GM19467 (cell line): ENCODE results near the gene SART1.
"Not testable (repeated sequence)": the region's sequence is repeated elsewhere in the genome, so short reads cannot be mapped to it uniquely, and the experiment has no call there.

Source experiments
- ATAC-seq: cut with Tn5 transposase; IDR thresholded peaks from one replicate; pipeline ENCODE4 v1.9.1; 2021; ENCODE audit warnings: mild to moderate bottlenecking, moderate library complexity; ENCODE audit not compliant: unreplicated experiment

SART1 gene

DNA sequence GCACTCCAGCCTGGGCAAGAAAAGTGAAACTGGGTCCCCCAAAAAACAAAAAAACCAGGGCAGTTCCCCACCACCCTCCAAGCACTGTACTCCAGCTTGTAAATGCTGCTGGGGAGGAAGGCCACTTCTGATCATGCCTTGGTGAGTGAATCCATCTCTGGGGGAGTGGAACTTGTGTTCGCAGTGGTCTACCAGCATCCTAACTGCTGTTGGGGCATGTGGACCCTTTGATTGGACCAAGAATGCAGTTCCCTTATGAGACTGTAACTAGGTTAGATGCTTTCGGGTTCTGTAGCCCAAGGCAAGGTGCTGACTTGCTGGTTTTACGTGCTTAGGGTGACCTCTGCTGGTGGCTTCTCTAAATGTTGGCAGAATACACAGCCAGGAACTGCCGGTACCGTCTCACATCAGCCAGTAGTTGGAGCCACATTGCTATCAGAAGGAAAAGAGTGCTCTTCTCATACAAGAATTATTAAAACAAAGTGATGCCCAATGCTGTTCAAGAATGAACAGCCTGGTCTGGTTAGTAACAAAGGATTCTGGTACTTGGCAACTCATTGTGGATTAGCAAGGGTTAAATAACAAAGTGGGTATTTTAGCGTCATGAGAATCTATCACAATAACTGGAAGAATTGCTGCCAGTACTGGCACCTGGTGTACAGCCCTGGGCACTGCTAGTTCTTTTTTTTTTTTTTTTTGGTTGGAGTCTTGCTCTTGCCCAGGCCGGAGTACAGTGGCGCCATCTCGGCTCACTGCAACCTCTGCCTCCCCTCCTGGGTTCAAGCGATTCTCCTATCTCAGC, 27.5 kb downstream of the SART1 start:
- peak; percentile 86 for ATAC-seq

GRCh38 chr11:65992056-65992455, 30.5 kb downstream of the SART1 start:
- ATAC-seq = no peak

DNA sequence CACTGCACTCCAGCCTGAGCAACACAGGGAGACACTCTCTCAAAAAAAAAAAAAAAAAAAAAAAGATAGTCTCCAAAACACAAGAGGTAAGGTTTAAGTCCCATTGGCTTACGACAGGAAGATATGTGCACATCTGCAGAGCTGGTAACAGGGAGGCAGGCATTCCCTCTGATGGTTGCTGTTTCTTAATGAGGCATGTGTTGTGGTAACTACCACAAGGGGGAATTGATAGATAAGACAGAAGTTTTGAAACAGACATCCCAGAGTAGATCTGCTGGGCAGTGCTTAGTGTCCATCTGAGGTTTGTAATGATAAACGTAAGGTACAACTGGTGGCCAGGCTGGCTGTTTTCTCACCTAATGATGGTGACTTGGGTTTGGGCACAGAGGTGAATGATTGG, 35.8 kb downstream of the SART1 start:
- ATAC-seq = no peak

DNA sequence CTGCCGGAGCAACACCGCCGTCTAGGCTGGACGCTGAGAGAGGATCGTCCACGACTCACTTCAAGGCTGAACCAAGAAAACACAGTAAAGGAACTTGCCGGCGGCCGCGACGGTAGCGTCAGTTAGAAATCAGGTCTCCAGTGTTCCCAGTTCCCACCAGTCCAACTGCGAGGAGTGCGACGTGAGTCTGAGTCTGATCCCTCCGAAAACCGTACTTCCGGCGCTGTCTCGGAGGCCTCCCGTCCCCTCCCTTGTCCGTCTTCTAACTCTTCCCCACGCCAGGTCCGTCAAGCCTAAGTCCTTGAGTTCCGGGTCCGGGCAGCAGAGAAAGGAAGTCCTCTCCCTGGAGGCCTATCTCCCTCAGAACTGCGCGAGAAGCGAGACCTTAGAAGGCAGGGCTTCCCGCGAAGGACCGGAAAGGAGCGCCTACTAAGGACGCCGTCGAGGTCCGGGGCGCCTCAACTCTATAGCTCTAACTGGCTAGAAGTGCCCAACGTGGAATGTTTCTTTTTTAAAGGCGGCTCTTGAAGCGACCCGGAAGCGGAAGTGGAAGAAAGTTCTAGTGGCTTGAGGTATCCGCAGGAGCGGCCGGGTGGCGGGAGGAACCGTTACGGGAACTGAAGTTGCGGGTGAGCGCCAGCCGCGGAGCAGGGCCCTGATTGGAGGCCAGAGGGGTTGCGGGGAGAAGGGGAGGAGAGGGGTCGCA, 40.6 kb downstream of the SART1 start, which contains the start of the genes BANF1 and EIF1AD:
Gene BANF1, plus strand, starts transcription at position 562 of the 706 bp plus-strand sequence. CDS start 748 bp downstream, outside the sequence.
Gene EIF1AD, minus strand, starts transcription at position 216 of the 706 bp plus-strand sequence. CDS start 1,768 bp downstream, outside the sequence.
- peak; percentile 65 for ATAC-seq

- peak; percentile 36 for ATAC-seq
Measured at GRCh38 chr11:66002648-66003225, 41.2 kb downstream of the SART1 start.

DNA sequence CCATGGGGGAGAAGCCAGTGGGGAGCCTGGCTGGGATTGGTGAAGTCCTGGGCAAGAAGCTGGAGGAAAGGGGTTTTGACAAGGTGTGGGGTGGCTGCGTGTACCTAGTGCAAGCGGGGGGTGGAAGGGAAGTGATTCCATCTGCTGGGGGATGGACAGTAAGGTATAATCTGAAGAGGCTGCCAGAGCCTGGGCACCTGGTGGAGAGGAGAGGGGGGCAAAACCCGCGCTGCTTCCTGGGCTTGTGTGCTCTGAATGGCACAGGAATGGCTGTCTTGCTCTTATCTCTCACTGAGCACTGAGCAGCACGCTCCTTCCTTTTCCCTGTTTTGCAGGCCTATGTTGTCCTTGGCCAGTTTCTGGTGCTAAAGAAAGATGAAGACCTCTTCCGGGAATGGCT, 41.8 kb downstream of the SART1 start:
- ATAC-seq = no peak

DNA sequence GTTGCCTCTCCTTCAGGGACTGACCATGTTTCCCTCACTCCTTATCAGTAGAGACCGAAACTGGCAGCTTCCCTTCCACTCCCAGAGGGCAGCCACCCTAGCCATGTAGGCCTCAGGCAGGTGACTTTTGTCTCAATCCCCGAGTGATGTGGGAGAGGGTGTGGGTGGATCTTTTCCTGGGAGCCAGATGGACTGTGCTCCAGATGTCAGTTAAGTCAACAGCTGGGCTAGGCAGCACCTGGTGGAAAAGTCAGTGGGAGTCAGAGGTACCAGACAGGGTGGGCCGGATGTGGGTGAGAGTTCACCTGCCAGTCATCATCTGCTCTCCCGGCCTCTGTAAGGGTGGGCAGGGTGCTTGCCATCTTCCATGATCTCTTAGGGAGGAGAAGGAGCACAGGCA, 42.7 kb downstream of the SART1 start:
- ATAC-seq = no peak

DNA sequence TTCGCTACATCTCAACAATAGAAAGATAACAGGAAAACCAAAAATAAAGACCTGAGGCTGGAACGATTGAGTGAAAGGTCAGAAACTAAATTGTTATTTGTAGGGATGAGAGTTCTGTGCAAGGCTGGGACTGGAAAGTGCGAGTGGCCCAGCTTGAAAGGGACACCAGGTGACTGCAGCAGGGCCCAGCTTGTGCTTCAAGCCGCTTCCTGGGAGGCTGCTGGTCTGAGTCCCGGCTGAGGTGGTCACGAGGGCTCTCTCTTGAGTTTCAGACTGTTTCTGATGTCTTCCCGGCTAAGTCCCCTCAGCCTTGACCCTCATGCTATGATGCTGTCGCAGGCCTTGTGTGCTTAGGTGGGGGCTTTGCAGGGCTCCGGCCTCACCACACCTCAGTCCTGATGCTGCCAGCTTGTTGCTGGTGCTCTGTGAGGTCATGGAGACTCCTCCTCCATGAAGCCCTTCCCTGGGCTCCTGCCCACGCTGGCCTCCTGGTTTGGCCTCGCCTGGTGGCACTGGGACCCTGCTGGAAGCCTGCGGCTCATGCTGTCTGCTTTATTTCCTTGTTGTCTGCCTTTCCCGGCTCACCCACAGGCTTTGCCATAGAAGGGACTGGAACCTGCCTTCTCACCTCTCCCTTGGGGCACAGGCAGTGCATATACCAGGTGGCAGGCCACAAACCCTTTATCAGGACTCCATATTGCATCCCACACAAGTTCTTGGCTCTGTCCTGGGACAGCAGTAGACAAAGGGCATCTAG, 44.8 kb downstream of the SART1 start:
- no peak for ATAC-seq

DNA sequence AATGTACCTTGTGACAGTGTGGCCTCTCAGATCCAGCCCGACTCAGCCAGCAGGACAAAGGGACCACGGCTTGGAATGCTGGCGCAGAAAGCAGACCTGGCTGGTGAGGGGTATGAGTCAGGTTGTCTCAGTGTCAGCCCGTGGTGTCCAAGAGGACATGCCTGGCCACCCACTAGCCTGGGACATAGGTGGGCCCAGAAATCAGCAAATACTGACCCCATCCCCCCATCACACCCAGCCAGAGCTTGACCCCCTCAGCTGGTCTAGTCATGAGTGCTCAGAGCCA, 45.3 kb downstream of the SART1 start:
- ATAC-seq = no peak

DNA sequence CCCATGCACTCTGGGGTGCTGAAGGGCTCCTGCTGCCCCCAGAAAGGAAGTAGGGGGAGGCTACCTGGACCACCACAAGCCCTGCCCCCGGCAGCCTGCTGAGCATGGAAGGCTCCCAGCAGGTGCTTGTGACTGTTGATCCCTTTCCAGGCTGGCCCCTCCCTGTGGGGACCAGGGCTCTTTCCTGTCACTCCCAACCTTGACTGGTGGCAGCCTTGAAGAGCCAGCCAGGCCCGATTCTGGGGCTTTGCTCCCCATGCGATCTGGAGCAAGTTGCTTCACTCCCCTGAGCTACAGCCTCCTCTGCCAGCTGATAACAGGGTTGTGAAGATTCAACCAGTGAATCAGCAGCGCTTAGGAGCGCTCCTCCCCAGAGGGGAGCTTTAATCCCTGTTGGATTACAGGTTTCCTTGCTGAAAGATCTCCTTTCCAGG, 45.7 kb downstream of the SART1 start:
- ATAC-seq = no peak

DNA sequence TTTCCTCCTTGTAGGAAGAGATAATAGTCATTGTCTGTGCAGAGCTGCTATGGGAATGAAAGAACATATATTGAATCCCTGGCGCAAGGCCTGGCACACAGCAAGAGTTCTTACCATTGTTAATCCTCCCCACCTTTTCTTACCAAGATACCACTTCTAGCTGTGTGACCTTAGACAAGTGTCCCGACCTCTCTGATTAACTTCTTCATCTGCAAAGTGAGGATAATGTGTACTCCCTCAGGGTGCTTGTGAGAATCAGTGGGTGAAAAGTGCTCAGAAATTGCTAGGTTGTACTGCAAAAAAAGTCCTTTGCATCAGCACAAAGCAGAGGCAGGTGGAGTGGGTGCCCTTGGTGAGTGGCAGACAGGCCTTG, 46.5 kb downstream of the SART1 start:
- ATAC-seq = no peak

DNA sequence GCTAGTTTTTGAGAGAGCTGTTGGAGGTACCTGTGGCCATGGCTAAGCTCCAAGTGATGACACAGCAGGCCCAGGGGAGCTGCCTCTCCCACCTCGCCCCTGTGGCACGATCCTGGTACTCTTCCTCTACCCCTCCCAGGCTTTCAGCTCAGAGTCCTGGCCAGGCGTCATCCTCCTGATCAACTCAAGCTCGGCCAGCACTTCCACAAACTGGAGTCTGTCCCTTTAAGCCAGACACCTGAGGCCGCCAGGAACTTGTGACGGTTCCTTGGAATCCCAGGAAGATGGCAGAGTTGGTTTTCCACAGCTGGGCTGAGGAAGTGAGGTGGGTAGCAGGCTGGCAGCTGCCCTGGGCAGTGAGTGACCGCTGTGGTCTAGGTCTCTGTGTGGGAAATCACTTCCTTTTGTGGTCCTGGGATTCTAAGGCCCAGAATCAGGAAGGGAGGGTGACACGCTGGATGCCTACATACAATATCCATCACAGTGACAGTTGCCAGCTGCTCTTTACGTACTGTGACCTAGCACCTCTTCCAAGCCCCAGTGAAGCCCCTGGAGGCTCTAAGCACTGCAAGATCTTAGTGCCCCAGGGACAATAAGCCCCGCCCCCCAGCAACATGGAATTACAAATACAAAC, 47.1 kb downstream of the SART1 start:
- no peak for ATAC-seq

GRCh38 chr11:66010036-66010435, 48.5 kb downstream of the SART1 start:
- not testable (repeated sequence) for ATAC-seq

GRCh38 chr11:66011239-66011784, 49.8 kb downstream of the SART1 start:
- ATAC-seq = no peak

GRCh38 chr11:66011785-66012303, 50.3 kb downstream of the SART1 start, which contains the start of gene CST6:
Gene CST6 (plus strand): TSS chr11:66012008. CDS start chr11:66012045, 37 bp downstream.
- no peak for ATAC-seq

DNA sequence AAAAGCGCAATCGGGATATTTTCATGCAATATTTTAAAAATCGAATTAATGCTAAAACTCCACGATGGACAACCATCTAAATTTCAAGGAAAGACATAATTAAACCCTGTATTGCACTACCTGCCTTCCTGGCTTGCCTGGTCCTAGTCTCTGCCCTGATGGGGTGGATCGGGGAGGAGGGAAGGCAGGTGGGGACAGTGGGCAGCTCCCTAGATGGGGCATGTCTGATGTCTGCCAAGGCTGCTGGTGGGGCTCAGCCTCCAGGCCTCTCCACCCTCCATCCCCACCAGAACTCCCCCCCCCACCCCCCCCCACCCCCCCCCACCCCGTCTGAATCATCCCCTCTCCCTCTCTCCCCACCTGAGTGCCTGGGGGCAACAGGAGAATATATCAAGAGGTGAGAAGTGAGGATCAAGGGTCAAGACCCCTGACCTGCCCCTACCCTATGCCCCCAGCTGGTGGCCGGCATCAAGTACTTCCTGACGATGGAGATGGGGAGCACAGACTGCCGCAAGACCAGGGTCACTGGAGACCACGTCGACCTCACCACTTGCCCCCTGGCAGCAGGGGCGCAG, 50.9 kb downstream of the SART1 start:
- ATAC-seq = no peak

DNA sequence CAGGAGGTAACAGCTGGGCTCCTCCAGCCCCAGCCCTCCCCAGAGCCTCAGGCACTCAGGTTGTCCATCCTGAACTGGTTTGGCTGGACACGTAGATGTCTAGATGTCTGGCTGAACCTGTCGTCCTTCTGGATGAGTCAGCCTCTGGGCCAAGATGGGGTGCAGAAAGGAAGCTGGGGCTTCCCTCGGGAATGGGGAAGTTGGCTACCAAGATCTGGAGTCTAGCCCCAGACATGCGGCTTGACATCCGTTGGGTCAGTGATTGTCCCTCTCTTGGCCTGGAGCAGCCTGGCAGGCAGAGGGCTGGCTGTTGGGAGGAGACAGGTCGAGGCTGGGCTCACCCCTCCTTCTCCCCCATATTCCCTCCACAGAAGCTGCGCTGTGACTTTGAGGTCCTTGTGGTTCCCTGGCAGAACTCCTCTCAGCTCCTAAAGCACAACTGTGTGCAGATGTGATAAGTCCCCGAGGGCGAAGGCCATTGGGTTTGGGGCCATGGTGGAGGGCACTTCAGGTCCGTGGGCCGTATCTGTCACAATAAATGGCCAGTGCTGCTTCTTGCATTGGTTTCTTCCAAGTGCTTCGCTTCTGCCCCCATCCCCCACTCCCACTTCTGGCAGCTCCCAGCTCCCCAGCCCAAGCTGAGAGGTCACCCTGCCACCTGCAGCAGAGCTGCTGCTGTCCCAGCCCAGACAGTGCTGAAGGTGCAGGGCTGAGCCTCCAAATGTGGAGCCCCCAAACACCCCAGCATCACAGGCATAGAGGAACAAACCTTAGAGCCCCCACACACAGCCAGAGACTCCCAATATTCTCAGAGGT, 51.6 kb downstream of the SART1 start:
- no peak for ATAC-seq

- no peak for ATAC-seq
Measured at GRCh38 chr11:66013762-66014100, 52.2 kb downstream of the SART1 start.
